HG03571 (cell line): ENCODE data around the gene FN1.

Experiments used
- ATAC-seq: cut with Tn5 transposase; IDR thresholded peaks from one replicate; pipeline ENCODE4 v1.9.1; 2021; ENCODE audit not compliant: unreplicated experiment

FN1 gene

DNA sequence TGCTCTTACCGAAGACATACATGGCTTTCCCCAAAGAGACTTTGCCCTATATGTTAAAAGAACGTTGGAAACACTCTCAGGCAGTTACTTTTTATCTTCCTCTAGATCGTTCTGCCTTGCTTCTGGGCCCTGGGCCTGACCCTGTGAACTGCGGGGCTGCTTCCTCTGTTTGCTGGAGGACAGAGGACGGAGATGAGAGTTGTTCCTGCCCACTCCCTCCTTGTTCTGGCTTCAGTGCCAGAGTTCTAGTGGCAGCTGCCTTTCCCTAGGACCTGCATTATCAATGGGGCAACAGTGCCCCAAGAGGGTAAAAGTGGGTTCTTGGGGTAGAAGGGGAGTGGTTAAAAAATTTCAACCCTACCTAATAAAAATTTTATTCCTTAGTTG is 6.5 kb upstream of the FN1 start:
- ATAC-seq, result no peak

GRCh38 chr2:215441560-215442400 is 5.9 kb upstream of the FN1 start:
- no peak for ATAC-seq

- ATAC-seq, result no peak
Measured at GRCh38 chr2:215439980-215440512, 4.2 kb upstream of the FN1 start.

DNA sequence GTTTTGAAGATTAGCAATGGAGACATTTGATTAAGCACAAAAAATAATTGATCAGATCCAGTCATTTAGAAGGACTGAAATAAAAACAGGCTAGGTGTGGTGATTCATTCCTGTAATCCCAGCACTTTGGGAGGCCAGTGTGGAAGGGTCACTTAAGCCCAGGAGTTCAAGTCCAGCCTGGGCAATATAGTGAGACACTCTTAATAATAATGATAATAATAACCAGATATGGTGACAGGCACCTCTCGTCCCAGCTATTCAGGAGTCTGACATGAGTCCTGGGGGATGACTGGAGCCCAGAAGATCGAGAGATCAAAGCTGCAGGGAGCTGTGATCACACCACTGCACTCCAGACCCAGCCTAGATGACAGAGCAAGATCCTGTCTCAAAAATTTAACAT is 3.5 kb upstream of the FN1 start:
- ATAC-seq, result no peak

- no peak for ATAC-seq
Measured at GRCh38 chr2:215437614-215438013, 1.7 kb upstream of the FN1 start.

DNA sequence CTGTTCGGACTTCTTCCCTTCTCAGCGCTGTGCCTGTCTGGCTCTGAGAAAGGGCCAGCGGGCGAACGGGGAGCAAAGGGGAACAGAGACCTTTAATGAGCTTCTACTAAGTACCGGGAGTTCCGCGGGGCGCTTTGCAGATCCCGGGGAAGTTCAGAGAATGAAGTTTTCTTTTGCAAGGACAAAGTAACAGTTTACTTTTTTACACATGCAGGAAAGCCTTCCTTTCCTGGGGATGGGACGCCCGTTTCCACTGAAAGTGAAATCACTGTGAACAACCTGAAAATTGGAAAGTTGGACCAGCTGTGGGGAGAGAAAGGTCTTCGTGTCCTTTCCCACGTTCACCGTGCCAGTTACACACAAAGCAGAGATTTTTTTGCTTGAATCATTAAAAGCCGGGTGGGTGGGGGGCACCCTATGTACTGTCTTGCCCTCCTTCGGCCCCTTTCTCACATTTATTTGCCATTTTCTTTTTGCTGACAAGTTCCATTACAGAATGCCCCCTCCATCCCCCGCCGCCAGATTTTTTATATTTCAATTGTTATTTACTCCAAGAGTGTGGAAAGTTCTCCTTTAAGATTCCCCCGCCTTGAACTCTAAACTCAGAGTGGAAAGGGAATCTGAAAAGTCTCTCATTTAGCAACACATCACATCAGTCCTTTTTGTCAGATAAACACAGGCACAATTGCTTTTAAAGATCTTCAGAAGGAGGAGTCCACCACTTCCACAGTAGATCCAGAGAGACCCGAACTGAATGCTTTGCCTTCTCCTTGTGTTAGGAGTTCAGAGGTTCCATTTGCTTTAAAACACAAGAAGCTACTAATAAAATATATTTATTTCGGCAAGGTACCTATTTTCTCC is 1.1 kb upstream of the FN1 start:
- no peak for ATAC-seq

DNA sequence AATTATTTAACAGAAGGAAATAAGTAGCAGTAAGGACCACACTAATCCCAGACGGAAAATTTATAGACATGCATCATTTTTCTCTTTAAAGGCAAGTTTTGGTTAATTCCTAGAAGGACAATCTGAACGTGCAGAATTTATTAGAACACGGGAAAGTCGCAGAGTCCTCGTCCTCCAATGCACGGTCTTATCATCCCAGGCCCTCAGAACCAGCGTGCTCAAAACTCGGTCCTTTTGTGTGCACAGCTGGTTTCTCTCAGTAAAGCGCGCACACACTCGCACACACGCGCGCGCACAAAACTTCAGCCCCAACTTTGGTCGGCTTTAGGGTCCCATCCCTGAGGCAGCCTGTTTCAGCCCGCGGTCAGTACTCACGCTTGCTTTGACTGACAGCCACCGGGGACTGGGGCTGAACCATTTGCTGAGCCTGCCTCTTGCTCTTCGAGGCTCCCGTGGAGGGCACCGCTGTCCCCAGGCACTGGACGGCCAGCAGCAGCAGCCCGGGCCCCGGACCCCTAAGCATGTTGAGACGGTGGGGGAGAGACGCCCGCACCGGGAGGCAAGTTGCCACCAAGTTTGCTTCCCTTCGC is 493 bp downstream of the FN1 start:
- no peak for ATAC-seq

GRCh38 chr2:215434447-215435279 is 1.2 kb downstream of the FN1 start:
- ATAC-seq, result no peak

DNA sequence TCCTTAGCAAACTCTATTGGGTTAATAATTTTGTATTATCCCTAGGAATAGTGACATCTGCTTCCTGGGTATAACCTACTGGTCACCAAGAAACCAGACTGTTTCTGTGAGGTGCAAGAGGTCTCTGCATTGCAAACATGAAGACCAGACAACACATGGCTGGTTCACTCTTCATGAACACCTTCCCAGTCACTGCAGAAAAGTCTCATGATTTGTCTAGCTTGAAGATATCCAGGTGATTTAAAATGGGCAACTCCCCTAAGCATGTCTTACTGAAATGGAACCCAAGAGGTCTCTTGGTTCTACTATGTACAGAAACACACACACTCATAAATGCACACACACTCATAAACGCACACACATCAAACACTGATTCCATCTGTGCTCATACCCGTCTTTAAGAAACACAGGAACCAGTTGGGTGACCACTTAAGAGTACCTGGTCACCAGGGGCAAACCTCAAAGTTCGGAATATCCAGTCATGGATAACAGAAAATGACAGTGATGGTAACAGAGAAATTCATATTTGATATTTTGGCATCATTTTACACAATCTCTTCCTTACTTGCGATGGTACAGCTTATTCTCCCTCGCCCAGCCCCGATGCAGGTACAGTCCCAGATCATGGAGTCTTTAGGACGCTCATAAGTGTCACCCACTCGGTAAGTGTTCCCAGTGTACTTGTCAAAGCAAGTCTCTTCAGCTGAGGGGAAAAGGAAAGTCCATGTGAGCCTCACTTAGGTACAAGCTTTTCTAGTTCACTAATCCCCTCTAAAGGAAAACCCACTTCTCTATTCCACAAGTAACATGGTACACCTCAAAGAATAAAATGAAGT is 2.9 kb downstream of the FN1 start:
- no peak for ATAC-seq

DNA sequence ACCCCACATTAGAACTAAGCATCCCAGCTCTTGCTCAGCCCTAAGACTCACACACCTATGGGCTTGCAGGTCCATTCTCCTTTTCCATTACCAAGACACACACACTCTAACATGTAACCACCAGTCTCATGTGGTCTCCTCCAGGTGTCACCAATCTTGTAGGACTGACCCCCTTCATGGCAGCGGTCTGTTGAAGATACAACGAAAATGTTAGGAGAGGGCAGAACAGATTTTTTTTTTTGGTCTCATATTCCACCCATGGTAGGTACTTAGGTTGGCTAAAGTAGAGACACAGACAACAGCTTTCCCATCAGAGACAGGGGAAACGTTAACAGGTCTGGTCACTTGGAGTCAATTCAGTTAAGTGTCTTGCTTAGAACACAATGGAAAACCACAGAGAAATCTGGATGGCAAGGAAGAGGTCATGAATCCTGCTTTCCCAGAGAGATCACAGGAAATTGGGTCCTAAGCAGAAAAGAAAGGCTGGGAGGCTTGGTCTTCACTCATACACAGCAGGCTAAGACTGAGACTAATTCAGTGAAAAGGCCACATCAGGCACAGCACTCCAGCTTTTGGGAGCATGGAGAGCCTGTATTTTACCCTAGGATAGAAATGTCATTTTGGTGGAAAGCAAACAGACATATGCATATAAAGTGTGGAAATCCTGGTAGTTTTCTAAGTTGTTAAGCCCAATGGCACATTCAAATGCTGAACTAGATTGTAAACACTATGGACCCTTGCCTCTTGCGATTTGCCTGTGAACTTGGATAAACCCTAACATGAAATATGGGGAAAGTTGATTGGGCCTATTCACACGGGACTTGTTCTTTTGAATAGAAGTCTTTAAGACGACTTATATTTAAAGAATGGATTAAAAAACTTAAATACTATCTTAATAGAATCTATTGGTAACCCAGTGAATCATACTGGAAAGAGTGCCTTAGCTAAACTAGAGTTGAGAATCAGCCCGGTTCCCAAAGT is 3.8 kb downstream of the FN1 start:
- no peak for ATAC-seq

- ATAC-seq, result no peak
Measured at GRCh38 chr2:215431290-215431689, 4.6 kb downstream of the FN1 start.

DNA sequence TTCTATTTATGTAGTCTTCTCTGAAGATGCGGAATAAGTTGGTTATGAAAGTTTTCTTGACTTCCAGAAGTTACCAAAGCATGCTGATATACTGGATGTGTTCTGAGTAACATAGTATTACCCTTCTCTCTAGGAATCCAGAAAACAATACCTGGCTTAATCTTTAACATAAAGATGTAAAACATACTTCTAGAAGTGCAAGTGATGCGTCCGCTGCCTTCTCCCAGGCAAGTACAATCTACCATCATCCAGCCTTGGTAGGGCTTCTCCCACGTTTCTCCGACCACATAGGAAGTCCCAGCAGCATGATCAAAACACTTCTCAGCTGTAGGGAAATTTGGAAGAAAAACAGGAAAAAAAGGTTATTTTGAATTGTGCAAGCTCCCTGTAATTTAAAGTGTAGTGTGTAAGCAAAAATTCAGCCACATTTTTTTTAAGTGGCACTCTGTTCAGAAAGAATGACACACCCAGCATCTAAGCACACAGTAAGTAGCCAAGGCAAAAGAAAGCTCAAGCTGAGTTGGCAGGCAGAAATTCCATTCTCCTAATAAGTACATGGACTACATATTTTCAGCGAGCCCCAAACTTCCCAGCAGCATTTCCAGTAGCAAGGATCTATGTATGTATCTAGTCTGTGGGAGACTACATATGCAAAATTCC is 5.2 kb downstream of the FN1 start:
- no peak for ATAC-seq

DNA sequence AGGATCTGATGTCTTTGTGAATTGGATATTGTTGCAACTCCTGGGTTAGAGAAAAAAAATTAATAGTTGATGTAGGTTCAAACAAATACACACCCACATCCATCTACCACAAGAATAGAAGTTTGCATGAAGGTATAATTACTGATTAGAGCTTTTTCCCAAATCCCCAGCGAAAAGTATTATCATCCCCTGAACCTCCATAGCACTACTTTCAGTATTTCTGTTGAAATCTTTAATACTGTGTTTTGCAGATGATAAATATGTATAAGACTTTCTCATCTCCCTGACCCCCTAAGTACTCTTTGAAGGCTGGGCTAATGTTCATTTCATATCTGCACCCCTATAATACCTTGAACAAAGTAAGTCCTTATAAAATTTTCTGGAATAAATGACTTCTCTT is 6.4 kb downstream of the FN1 start:
- ATAC-seq, result no peak

DNA sequence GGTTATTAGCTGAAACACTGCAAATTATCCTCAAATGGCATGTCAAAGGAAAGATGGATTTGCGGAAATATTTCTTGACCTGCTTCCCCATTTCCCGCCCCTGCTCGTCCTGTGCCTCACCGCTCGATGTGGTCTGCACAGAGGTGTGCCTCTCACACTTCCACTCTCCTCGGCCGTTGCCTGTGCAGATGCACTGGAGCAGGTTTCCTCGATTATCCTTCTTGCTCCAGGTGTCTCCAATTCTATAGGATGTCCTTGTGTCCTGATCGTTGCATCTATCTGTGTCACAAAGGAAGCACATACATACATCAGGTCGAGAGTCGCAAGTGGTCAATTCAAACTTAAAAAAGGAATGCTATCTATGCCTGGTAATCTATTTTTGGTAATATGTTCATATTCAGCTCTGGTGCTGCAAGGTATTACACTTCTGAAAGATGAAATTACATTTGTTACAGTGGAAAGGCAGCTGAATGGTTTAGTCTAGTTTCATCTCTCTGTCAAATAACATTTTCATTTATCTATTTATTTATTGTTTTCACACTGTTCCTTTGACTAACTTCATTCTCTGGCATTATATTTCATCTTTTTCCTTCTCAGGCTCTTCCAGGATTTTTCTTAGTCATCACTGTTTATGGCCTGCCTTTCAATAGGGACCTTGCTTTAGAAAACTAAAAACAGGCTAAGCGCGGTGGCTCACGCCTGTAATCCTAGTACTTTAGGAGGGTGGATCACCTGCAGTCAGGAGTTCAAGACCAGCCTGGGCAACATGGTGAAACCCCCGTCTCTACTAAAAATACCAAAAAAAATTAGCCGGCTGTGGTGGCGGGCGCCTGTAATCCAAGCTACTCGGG is 7.6 kb downstream of the FN1 start:
- no peak for ATAC-seq

DNA sequence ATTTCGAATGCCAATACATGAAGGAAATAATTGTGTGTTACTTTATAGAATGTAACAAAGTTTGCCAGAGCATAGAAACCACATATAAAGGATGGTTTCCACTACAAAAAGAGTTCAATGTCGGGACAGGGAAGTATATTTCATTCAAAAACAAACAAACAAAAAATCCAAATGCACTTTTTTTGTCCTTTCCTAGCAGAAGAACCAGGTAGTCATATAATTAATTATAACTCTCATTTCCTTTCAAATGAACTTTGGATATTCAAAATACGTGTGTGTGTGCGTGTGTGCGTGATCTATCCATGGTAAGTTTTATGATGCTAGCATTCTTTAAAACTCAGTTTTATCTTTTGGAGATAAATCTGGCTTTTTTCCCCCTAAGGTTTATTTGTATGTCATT is 8.3 kb downstream of the FN1 start:
- ATAC-seq, result no peak

GRCh38 chr2:215425021-215425782 is 10.7 kb downstream of the FN1 start:
- no peak for ATAC-seq
